Stimulated activated CD8-positive, alpha-beta memory T cell treated with anti-CD3 and anti-CD28 coated beads, Interleukin-7, amount 100 ng/mL, for 24 hours (primary cell): ENCODE results near the gene CTNND2.
"Not testable (repeated sequence)": the region's sequence is repeated elsewhere in the genome, so short reads cannot be mapped to it uniquely, and the experiment has no call there.

Experiments used
- DNase-seq: peaks from one replicate; pipeline ENCODE4 v3.0.0-alpha.2; 2020; ENCODE audit warnings: low read depth

CTNND2 gene

GRCh38 chr5:11076945-11077613, 827.2 kb downstream of the CTNND2 start:
- DNase-seq: no peak

DNA sequence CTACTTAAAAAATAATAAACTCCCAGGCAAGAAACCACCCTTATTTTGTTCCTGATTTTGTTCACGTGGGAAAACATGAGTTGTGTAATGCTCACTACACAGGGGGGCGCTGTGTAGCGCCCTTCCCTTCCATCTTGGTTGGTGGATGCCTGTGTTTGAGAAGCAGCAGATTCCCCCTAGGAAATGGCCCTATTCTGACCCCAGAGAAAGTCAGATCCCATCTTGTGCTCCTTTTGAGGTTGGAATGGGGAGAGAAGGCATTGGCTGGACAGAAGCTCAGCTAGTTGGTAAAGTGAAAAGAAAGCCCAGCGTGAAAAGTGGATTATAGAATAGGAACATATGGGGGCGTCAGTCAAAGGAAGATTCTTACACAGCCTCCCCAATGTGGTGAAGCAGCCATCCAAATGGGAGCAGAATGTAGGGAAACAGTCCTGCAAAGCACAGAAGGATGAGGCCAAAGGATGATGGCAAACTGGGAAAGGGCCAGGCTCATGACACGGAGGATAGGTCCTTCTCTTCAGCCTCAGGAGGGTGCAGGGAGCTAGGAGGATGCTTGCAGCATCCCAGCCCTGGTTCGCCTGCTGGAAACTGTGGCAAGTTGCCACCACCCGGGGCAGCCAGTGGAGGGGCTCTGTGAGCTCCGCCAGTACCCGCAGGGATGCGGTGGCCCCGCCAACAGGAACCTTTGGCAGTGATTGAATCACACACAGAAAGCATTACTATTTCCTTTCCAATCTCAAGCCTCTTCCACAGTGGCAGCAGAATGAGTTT, 829.0 kb downstream of the CTNND2 start:
- no peak for DNase-seq

GRCh38 chr5:11072568-11072967, 831.7 kb downstream of the CTNND2 start:
- no peak for DNase-seq

DNA sequence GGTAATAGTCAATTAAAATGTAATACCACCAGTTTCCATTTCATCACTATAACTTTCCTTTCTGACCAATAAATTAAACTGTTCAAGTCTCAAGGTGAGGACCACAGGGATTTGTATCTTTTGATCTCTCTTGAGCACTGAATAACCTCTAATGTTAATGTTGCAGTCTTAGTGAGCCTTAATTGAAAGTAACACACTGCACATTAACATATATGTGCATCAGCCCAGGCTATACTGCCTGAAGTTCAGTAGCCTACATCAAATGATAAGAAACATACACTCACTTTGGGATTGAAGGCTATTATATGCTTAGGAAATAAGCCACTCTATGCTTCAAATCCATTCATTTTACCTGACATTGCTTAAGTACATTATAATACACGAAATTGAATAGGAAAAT, 832.2 kb downstream of the CTNND2 start:
- DNase-seq: no peak

DNA sequence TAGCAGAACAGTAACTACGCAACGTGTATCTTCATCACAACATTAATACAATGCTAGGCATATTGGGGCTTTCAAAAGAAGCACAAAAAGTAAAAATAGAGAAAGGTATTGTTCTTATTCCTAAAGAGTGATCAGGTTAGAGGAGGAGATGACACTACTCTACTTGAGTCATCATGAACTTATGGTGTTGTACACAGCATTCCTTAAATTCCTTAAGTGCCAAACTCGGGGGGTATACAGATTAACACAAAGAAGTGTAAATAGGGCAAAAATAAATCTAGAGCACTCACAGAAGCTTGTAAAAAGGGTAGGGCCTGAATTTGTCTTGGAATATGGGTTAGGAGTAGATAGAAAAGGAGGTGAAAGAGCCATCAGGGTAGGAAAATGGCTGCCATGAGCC, 835.2 kb downstream of the CTNND2 start:
- no peak for DNase-seq

GRCh38 chr5:11065723-11066122, 838.5 kb downstream of the CTNND2 start:
- not testable (repeated sequence) for DNase-seq

DNA sequence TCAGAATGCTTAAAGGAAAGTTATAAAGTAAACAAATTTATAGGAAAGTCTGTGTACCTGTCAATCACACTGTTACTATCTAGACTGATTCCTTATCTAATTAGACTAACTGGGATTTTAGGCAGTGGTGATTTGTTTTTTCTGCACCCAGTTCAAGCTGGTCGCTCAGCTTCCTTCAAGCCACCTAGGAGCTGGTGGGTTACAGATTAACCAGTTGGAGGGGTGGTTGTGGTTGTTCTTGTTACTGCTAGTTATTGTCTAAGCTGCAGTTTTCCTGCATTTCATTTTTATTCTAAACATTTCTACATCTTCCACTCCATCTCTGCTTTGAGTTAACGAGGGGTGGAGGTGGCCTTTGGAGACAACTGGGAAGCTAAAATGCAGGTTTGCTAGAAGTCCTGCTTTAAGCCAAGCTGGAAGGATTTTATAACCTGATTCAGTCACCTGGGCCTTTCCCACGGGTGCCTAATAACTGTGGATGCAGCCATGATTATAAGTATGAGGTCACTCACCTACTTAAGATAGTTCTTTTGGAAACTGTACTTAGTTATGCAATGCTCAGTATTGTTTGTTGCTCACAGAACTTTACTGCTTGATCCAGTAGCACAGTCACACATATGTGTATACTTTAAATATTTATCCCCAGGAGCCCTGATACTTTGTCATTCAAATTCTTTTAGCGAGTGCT, 839.3 kb downstream of the CTNND2 start:
- DNase-seq: no peak

DNA sequence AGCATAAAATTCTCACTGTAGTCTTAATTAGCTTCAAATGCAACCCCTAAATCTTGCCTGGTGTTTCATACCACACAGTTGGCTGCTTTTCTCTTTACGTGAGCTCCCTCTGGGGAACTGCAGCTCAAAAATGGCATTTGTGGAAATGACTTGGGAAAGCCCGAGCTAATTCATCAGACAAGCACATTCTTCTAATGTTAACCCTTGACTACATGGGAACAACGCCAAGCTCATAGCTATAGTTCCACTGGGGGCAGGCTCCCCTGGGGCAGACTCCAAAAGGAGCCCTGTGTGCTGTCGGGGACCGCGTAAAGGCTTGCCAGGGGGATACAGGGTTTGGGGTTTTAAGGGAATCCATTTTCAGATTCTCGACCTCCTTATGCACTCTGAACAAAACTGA, 841.8 kb downstream of the CTNND2 start:
- no peak for DNase-seq

GRCh38 chr5:11056560-11056959, 847.7 kb downstream of the CTNND2 start:
- DNase-seq: no peak

- DNase-seq: no peak
Observed at GRCh38 chr5:11054014-11054413, 850.2 kb downstream of the CTNND2 start.

DNA sequence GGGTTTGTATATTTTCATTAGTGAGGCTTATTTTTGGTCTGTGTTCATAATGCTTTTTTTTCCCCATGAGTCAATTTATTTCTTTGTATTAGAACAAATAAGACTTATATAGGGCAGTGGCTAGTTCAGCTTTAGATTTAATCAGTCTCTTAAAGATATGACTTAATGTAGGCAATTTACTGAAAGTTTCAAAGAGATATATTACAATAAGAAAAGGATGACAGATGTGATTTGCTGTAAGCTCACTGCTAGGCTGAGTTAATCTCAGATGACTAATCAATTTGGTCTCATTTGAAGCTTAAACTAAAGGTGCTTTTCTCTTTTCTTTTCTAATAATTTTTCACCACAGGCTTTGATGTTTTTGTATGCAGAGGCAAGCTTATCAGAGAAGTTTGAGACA, 851.4 kb downstream of the CTNND2 start:
- DNase-seq: no peak

DNA sequence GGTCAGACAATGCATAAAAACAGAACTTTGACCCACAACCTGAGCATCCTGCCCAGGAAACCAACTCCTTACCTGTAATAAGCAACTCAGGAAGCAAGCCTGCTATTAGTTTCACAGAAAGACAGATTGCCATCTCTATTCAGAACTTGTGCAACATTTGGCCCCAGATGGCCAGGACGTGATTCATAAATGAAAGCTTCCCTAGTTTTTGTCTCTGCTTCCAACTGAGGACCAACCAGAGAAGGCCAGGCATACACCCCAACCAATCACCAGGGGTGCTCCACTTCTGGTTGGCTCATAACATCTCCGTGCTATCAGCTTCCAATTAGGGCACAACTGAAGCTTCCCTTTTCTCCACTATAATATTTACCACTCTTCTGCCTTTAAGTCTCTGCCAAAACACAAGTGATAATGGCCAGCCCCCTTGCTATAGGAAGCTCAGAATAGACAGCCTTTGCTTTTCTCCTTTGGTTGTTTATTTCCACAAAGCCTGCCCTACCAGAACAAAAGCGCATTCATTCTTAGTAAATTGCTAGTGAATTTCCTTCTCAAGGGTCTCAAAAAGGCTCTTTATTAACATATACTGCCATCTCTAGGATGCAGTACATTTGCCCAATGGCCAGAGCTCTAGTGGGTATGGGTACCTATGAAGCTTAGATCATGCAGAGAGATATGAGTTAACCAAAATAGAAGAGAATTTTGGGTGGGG, 853.5 kb downstream of the CTNND2 start:
- DNase-seq: no peak

DNA sequence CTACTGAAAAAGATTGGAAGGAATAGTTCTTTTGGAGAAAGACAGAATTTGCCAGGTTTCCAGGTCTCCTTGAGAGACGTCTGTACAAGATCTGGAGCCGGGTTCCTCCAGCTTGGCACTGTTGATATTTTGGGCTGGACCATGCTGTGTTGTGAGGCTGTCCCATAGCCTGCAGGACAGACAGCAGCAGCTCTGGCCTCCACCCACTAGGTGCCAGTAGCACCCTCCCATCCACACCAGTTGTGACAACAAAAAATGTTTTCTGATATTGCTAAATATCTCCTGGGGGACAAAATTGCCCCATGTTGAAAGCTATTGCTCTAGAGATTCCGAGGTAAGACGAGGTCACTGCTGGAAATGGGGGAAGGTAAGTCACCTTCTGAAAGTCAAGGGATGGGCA, 855.5 kb downstream of the CTNND2 start:
- DNase-seq: no peak

DNA sequence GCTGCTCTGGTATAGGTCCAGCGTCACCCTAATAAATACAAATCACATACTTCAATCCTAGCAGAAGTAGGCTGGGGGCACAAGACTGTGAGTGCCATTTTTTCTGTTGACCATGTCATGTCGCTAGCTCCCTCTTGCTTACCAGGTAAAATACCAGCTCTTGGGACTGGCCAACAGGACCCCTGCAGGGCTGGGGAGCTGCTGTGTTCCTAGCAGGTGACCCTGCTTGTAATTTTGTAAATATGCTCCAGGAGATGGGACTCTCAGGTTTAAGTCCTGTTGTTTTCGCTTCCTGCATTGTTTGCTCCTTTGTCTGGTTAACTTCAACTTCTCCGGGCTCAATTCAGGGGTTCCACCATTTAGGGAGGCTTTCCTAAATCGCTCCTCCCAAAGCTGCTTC, 856.6 kb downstream of the CTNND2 start:
- no peak for DNase-seq

- no peak for DNase-seq
Observed at GRCh38 chr5:11047030-11047429, 857.2 kb downstream of the CTNND2 start.

GRCh38 chr5:11046160-11046559, 858.1 kb downstream of the CTNND2 start:
- no peak for DNase-seq

GRCh38 chr5:11045411-11045810, 858.8 kb downstream of the CTNND2 start:
- no peak for DNase-seq

DNA sequence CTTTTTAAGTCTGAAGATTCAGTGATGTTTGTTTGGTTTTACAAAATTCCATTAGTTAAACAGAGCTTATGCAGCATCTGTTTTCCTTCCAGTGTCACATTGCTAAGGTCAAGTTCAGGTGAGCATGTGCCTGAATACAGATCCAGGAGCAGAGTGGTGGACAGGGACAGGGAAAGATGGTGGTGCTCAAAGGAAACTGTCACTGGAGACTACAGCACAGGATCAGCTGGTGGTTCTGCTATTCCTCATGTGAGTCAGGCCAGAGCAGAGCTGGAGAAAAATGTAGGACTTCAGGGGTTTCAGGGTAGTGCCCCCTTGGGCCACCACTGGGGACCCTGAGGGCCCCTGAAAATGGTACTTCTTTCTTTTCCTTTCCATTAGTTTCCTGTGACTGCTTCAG, 859.7 kb downstream of the CTNND2 start:
- no peak for DNase-seq

GRCh38 chr5:11043881-11044280, 860.4 kb downstream of the CTNND2 start:
- DNase-seq: no peak

GRCh38 chr5:11040345-11040744, 863.9 kb downstream of the CTNND2 start:
- DNase-seq: no peak

DNA sequence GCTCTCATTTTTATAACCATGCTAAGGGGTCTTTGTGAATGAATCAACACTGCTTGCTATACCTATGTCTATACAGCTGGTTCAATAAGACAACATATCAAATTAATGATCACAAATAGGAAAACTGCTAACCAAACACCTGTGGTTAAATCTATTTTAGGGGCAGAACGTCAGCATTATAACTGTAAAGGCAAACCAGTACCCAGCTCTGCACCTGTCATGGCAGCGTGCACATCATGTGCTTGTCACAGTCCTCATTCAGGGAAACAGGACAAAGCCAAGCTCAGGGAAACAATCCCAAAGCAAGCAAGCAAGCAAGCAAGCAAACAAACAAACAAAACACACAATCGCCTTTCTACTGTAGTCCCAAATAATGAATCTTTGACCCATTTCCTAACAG, 865.5 kb downstream of the CTNND2 start:
- no peak for DNase-seq

GRCh38 chr5:11037941-11038340, 866.3 kb downstream of the CTNND2 start:
- DNase-seq: no peak

DNA sequence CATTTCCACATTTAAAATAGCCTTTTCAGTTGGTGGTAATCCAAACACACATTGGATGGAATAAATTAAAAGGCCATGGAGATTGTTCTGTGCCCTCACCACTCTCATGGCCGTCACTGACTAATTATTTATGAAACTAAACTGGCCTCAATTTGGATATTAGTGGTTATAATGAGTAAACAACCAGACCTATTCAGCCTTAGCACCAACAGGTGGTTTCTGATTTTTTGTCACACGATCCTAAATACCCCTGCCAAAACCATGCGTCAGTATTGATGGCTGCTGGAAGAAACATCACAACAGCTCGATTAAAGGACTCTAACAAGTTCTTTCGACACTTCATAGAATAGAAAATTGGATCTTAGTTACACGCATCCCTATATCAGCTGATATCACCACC, 867.2 kb downstream of the CTNND2 start:
- DNase-seq: no peak
